Prostate gland (tissue), 2 donors: ENCODE measurements around the gene PLA2G2C. TPM values are rescaled to one million over a fixed set of nuclear protein-coding genes. Genes with fewer than 3 reads are reported as not detected.
"Not testable (repeated sequence)": the region's sequence is repeated elsewhere in the genome, so short reads cannot be mapped to it uniquely, and the experiment has no call there.

ENCODE experiments used
- DNase-seq: peaks from one replicate; pipeline ENCODE4 v3.0.0-alpha.2; 2019; ENCODE audit warnings: low spot score
- H3K27ac ChIP-seq, 2 donors: fragments of 200-600 bp; sonication (generic); 2 replicates each; pipeline ENCODE4 v1.5.1; 2017 to 2019
- H3K27me3 ChIP-seq: fragments of 200-600 bp; sonication (generic); replicated peaks from 2 replicates; pipeline ENCODE4 v1.5.1; 2019; ENCODE audit not compliant: insufficient read depth
- H3K36me3 ChIP-seq, 2 donors: fragments of 200-600 bp; sonication (generic); 1 replicate in 1 of 2; 2 replicates in 1 of 2; pipeline versions ENCODE4 v1.5.1 to v1.8.1; 2017 to 2019
- H3K4me1 ChIP-seq: fragments of 200-600 bp; sonication (generic); replicated peaks from 2 replicates; pipeline ENCODE4 v1.5.1; 2019
- H3K4me3 ChIP-seq, 2 donors: fragments of 200-600 bp; sonication (generic); 2 replicates each; pipeline ENCODE4 v1.5.1; 2017 to 2019
- H3K9me3 ChIP-seq: fragments of 200-600 bp; sonication (generic); 2 replicates; pipeline ENCODE4 v1.5.1; 2017
- POLR2A ChIP-seq: fragments of 450-650 bp; IDR thresholded peaks from one replicate; pipeline ENCODE4 v1.6.1; 2016; ENCODE audit warnings: antibody characterized with exemption, mild to moderate bottlenecking
- POLR2AphosphoS5 ChIP-seq: sonication (generic); formaldehyde crosslinking; IDR thresholded peaks from one replicate; pipeline ENCODE4 v1.6.1; 2017; ENCODE audit warnings: antibody characterized with exemption
- WGBS: methylation state at CpG from one replicate; pipeline ENCODE4 v1.1.5; 2018; 5-methylcytosine and 5-hydroxymethylcytosine counted together
- intact Hi-C: fragments of 100-400 bp; cut with DNase I; formaldehyde crosslinking; loops from one replicate; pipeline ENCODE4 v1.14.2; 2022
- total RNA-seq, 2 donors: library from RNA; depleted of rRNA; stranded (reverse); fragments of >200 nt; gene quantifications; one replicate each; pipeline ENCODE4 v1.1.0, GENCODE V29; 2016
- TF ChIP-seq, protein P1 (sequence below), 4 experiments: fragments of 200-600 bp in 2 of 4; fragments of 450-650 bp in 2 of 4; sonication (generic) in 2 of 4; IDR thresholded peaks; 1 replicate in 3 of 4; 2 replicates in 1 of 4; pipeline ENCODE4 v1.5.1; 2016 to 2019; ENCODE audit warnings: antibody characterized with exemption in 4 of 4, mild to moderate bottlenecking in 2 of 4, moderate library complexity in 2 of 4

PLA2G2C gene
- total RNA-seq, 2 donors from 2014 or later: 0.23 TPM; not detected in 1

- Histone ChIP-seq H3K4me1 (no peaks in the 10 kb centered on the region), H3K4me3 (no peak overlapping the region), H3K9me3 (no peaks in the 10 kb centered on the region), H3K27me3 (no peaks in the 10 kb centered on the region), H3K36me3 (no peaks in the 10 kb centered on the region), H3K27ac (no peak overlapping the region)
- intact Hi-C loops: no loop called here
- no peak for DNase-seq
- 83% methylated on average over 2 of the region's 2 CpGs for WGBS
- TF ChIP-seq, protein P1, sequence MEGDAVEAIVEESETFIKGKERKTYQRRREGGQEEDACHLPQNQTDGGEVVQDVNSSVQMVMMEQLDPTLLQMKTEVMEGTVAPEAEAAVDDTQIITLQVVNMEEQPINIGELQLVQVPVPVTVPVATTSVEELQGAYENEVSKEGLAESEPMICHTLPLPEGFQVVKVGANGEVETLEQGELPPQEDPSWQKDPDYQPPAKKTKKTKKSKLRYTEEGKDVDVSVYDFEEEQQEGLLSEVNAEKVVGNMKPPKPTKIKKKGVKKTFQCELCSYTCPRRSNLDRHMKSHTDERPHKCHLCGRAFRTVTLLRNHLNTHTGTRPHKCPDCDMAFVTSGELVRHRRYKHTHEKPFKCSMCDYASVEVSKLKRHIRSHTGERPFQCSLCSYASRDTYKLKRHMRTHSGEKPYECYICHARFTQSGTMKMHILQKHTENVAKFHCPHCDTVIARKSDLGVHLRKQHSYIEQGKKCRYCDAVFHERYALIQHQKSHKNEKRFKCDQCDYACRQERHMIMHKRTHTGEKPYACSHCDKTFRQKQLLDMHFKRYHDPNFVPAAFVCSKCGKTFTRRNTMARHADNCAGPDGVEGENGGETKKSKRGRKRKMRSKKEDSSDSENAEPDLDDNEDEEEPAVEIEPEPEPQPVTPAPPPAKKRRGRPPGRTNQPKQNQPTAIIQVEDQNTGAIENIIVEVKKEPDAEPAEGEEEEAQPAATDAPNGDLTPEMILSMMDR (IDR thresholded peaks at IDR 0.05): no peak
- no peak for TF ChIP-seq POLR2AphosphoS5
- TF ChIP-seq POLR2A: no peak
Observed at GRCh38 chr1:20223106-20223505, 36.8 kb upstream of the PLA2G2C start.

DNA sequence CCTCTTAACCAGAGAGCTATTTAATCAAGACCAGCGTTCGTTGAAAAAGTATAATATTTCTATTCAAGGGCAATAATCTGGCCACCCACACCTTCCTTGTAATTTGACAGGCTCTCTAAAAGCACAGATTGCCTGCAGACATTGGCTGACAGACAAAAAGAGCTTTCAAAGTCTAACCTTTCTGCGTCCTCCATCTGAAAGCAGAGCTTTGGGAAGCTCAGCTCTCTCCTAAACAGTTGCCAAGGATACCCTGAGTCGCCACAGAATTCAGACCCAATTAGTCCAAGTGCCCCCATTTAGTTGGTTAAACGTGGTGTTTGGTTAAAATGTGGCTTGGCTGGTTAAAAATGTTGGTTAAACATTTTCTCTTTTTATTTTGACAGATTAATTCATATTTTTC lies 33.7 kb upstream of the PLA2G2C start:
- WGBS: 29% methylated on average over 5 of the region's 5 CpGs
- Histone ChIP-seq H3K27me3 (no peaks in the 10 kb centered on the region), H3K4me3 (no peak overlapping the region), H3K27ac (no peak overlapping the region), H3K36me3 (no peaks in the 10 kb centered on the region), H3K9me3 (no peaks in the 10 kb centered on the region), H3K4me1 (no peaks in the 10 kb centered on the region)
- DNase-seq: no peak
- no peak for TF ChIP-seq POLR2AphosphoS5
- TF ChIP-seq, protein P1 (IDR thresholded peaks at IDR 0.05): no peak
- intact Hi-C loops: no loop called here

DNA sequence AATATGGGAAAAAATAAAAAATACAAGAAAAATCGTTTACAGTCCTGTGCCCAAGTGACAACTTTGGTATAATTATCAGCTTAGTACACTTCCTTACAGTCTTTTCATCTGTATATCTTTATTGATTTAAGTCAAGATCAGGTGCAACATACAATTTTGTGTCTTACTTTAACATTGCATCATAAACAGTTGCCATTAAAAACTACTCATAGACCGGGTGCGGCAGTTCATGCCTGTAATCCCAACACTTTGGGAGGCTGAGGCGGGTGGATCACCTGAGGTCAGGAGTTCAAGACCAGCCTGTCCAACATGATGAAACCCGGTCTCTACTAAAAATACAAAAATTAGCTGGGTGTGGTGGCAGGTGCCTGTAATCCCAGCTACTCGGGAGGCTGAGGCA lies 32.7 kb upstream of the PLA2G2C start:
- H3K4me1 ChIP-seq, H3K27ac ChIP-seq, DNase-seq, H3K36me3 ChIP-seq, H3K9me3 ChIP-seq, H3K27me3 ChIP-seq, H3K4me3 ChIP-seq: not testable (repeated sequence)
- intact Hi-C loops: loop anchor here (10.0 kb wide), 1 partner anchor 146 kb away; no protein-coding TSS in a partner anchor
- WGBS: 90% methylated on average over 6 of the region's 6 CpGs

DNA sequence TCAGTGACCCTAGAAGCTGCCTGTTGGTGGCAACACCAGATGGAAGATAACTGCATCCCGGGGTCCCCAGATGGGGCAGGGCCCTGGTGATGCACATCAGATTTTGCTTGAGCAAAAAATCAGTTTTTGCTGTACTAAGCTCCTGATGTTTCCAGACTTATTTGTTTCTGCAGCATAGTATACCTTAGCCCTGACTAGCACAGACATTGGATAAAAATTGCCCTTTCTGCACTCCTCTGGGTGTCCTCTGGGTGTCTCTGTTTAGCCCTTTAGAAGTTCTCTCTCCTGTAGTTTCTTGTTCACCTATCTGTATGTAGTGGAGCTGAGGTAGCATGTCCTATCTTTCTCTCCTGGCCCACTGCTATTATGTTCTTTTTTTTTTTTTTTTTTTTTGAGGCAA lies 30.3 kb upstream of the PLA2G2C start:
- no peaks in the 10 kb centered on the region for H3K36me3 ChIP-seq
- no peaks in the 10 kb centered on the region for H3K9me3 ChIP-seq
- intact Hi-C loops: loop anchor here (10.0 kb wide), 1 partner anchor 148 kb away; no protein-coding TSS in a partner anchor
- 90% methylated on average over 1 of the region's 1 CpG for WGBS
- no peak overlapping the region for H3K27ac ChIP-seq
- no peaks in the 10 kb centered on the region for H3K27me3 ChIP-seq
- DNase-seq: no peak
- TF ChIP-seq, protein P1 (IDR thresholded peaks at IDR 0.05): peak in 1 of 4 experiments; percentile 31
- no peak for TF ChIP-seq POLR2AphosphoS5
- no peaks in the 10 kb centered on the region for H3K4me1 ChIP-seq
- no peak overlapping the region for H3K4me3 ChIP-seq

DNA sequence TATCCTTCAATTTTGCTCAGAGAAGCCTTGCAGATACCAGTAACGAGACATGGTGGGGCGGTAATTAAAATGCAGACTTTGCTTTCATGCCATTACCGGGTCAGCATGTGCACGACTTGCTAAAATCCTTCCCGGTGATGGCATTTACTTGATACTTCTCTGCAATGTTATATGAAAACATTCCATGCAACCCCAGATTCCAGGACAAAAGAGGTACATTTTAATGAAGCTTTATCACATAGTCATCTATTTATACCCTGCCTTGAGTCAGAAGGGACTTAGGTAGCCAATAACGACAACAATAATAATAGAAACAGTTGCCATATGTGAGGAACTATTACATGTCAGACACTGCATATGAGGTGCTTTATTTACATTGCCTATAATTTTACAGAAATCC lies 29.4 kb upstream of the PLA2G2C start:
- TF ChIP-seq POLR2AphosphoS5: no peak
- H3K27me3 ChIP-seq: no peaks in the 10 kb centered on the region
- WGBS: 65% methylated on average over 6 of the region's 6 CpGs

DNA sequence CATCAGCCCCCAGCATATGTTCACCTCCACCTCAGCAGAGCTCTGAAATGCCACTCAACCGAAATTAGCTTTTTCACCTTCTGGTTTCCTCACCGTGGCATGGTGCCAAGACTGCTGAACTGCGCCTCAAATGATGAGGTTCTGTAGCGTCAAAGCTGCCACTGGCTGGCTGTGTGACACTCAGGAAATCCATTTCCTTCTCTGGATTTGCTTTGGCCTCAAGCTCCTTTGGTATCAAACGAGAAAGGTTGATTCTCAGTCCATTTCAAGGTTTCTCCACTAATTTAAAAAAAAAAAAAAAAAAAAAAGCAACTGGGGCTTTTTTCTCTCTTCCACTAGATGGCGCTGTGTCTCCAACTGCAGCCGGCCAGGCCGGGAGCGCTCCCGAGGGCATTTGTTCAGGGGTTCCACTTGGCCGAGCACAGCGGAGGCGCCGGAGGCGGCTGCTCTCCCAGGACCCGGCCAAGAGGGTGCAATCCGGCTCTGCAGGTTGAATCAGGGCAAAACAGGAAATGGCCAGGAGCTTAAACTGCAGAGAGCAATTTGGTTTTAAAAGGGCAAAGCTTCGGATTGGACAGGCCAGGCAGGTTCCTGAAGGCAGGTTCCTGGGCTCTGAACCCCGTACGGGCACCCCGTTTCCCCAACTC lies 26.5 kb upstream of the PLA2G2C start:
- WGBS: 4% methylated on average over 21 of the region's 21 CpGs
- H3K4me3 ChIP-seq: no peak overlapping the region
- peak; percentile 57 for DNase-seq
- no peaks in the 10 kb centered on the region for H3K4me1 ChIP-seq
- no peak overlapping the region for H3K27ac ChIP-seq
- H3K36me3 ChIP-seq: no peaks in the 10 kb centered on the region
- no peaks in the 10 kb centered on the region for H3K9me3 ChIP-seq
- no peaks in the 10 kb centered on the region for H3K27me3 ChIP-seq
- intact Hi-C loops: loop anchor here (2.0 to 10.0 kb wide), 3 partner anchors 152 to 280 kb away; partner anchors contain the start of gene PLA2G2A
- TF ChIP-seq POLR2A (no peak), POLR2AphosphoS5 (peak; percentile 15)
- TF ChIP-seq, protein P1 (IDR thresholded peaks at IDR 0.05): peak; percentile 54 to 79 (median 56)

More for the DNA sequence above, 29.4 kb upstream of the PLA2G2C start:
- Histone ChIP-seq H3K27ac (no peak overlapping the region), H3K9me3 (no peaks in the 10 kb centered on the region), H3K4me1 (no peaks in the 10 kb centered on the region), H3K36me3 (no peaks in the 10 kb centered on the region), H3K4me3 (no peak overlapping the region)
- intact Hi-C loops: loop anchor here (10.0 kb wide), 1 partner anchor 149 kb away; no protein-coding TSS in a partner anchor
- DNase-seq: no peak
